C4-2B (cell line): ENCODE measurements around the gene LRRC25.
"Not testable (repeated sequence)": the region's sequence is repeated elsewhere in the genome, so short reads cannot be mapped to it uniquely, and the experiment has no call there.

Experiments used
- H3K27ac ChIP-seq: fragments of 450-650 bp; 2 replicates; pipeline ENCODE4 v1.5.1; 2017
- CTCF ChIP-seq: fragments of 450-650 bp; conservative IDR thresholded peaks from 2 replicates; pipeline ENCODE4 v1.5.1; 2017; ENCODE audit warnings: mild to moderate bottlenecking
- ZFX ChIP-seq: fragments of 450-650 bp; IDR thresholded peaks from 2 replicates; pipeline ENCODE4 v1.6.1; 2017

Gene LRRC25

DNA sequence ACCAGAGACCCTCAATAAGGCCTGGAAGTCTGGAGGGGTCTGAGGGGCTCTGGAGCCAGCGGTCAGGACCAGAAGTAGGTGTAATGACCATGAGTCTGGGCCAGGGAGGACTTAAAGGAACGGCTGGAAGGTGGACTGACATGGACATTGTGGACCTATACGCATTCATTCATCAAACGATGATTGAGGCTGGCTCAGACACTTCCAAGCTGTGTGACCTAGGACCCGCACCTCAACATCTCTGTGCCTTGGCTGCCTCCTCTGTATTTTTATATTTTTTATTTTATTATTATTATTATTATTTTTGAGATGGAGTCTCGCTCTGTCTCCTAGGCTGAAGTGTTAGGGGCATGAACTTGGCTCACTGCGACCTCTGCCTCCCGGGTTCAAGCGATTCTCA, 9.3 kb upstream of the LRRC25 start:
- no peak for TF ChIP-seq ZFX
- no peak for TF ChIP-seq CTCF
- H3K27ac ChIP-seq, result no peak overlapping the region

DNA sequence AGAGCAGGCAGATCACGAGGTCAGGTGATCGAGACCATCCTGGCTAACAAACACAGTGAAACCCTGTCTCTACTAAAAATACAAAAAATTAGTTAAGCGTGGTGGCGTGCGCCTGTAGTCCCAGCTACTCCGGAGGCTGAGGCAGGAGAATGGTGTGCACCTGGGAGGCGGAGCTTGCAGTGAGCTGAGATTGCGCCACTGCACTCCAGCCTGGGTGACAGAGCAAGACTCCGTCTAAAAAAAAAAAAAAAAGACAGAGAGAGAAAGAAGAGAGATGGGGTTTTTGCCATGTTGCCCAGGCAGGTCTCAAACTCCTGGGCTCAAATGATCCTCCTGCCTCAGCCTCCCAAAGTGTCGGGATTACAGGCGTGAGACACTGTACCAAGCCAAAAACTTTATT, 8.3 kb upstream of the LRRC25 start:
- H3K27ac ChIP-seq, result not testable (repeated sequence)

DNA sequence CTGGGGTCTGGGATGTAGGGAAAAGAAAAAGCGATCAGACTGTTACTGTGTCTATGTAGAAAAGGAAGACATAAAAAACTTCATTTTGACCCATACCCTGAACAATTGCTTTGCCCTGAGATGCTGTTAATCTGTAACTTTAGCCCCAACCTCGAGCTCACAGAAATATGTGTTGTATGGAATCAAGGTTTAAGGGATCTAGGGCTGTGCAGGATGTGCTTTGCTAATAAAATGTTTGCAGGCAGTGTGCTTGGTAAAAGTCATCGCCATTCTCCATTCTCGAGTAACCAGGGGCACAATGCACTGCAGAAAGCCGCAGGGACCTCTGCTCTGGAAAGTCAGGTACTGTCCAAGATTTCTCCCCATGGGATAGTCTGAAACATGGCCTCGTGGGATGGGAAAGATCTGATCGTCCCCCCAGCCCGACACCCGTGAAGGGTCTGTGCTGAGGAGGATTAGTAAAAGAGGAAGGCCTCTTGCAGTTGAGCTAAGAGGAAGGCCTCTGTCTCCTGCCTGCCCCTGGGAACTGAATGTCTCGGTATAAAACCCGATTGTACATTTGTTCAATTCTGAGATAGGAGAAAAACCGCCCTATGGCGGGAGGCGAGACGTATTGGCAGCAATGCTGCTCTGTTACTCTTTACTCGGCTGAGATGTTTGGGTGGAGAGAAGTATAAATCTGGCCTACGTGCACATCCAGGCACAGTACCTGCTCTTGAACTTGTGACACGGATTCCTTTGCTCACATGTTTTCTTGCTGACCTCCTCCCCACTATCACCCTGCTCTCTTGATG, 5.2 kb upstream of the LRRC25 start:
- H3K27ac ChIP-seq, result not testable (repeated sequence)

- no peak overlapping the region for H3K27ac ChIP-seq
- TF ChIP-seq ZFX, result no peak
- no peak for TF ChIP-seq CTCF
Observed at GRCh38 chr19:18401580-18402112, 4.2 kb upstream of the LRRC25 start.

GRCh38 chr19:18399008-18399407, 1.6 kb upstream of the LRRC25 start:
- peak overlapping the region; percentile 43 for H3K27ac ChIP-seq
- TF ChIP-seq ZFX, result no peak

DNA sequence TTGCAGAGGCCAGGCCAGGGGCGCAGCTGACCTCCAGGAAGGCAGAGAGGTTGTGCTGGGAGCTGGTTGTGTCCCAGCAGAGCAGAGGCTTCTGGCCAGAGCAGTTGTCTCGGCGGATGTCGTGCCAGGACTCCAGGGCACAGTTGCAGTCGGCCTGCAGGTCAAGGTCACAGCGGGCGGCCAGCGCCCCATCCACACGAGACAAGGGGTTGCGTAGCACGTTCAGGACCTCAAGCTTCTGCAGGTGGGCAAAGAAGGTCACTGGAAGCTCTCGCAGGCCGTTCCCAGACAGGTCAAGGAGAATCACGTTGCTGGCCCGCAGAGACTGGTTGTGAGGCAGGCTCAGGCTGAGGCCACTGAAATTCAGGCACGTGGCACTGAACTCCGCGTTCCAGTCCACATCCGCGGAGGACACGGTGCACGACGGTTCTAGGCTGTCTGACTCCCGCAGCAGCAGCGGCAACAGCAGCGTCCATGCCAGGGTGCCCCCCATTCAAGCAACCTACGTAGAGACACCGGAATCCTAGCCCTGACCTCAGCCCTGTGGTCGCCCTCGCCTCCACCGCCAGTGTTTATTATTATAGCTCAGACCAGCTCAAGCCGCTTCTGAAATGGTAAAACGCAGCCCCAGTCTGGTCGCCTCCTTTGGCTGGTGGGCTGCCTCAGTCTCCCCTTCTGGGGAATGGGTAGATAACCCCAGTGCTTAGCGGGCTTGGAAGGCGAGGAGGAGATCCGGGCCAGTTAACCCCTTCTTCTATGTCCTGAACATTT, 766 bp downstream of the LRRC25 start:
- TF ChIP-seq CTCF, result no peak
- TF ChIP-seq ZFX, result no peak
- no peak overlapping the region for H3K27ac ChIP-seq

DNA sequence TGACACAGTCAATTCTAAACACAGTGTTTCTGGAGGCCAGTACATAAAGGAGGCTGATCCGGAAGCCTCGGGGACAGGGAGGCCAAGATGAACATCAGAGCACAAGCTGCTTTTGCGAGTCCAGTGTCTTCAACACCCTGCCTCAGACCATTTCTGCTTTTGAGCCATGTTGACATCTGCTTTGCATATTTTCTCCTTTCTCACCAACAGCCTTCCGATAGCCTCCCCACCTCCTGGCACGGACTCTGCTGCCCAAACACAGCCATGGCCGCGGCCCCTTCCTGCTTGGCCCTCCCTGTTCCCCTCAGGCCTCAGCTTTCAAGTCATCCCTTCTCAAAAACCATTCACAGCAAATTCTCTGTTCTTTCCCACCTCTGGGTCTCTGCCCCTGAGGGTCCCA, 3.6 kb downstream of the LRRC25 start:
- no peak overlapping the region for H3K27ac ChIP-seq
- no peak for TF ChIP-seq CTCF
- TF ChIP-seq ZFX, result no peak

DNA sequence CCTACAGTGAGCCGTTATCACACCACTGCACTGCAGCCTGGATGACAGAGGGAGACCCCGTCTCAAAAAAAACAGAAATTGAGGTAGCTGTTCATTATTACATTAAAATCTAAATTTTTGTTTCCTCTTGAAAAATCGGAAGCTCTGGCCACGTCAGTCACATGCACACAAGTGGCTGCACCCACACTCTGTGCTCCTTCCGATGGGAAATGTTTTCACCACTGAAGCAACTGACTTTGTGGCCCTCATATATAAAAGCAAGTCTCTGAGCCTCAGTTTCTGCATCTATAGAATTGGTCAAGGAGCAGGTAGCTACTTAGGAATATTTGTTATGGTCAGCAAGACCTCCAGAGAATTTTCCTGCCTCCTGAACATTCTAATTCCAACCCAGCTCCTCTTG, 4.5 kb downstream of the LRRC25 start:
- H3K27ac ChIP-seq, result no peak overlapping the region

More for the DNA sequence above, 4.5 kb downstream of the LRRC25 start:
- TF ChIP-seq CTCF, result no peak
- no peak for TF ChIP-seq ZFX
